Myocyte (in vitro differentiated cells): Measurements from ENCODE around the gene SHH. TPM values are rescaled to one million over a fixed set of nuclear protein-coding genes. Genes with fewer than 3 reads are reported as not detected.

Source experiments
- DNase-seq: peaks from one replicate; pipeline ENCODE4 v3.0.0-alpha.2; 2012; ENCODE audit warnings: low read depth
- total RNA-seq: library from RNA; depleted of rRNA; stranded (reverse); fragments of >200 nt; gene quantifications from 2 replicates; pipeline ENCODE4 v1.2.3, GENCODE V29; 2014

The SHH gene
- total RNA-seq, 1 donor from 2014 or later = 0.08 TPM

DNA sequence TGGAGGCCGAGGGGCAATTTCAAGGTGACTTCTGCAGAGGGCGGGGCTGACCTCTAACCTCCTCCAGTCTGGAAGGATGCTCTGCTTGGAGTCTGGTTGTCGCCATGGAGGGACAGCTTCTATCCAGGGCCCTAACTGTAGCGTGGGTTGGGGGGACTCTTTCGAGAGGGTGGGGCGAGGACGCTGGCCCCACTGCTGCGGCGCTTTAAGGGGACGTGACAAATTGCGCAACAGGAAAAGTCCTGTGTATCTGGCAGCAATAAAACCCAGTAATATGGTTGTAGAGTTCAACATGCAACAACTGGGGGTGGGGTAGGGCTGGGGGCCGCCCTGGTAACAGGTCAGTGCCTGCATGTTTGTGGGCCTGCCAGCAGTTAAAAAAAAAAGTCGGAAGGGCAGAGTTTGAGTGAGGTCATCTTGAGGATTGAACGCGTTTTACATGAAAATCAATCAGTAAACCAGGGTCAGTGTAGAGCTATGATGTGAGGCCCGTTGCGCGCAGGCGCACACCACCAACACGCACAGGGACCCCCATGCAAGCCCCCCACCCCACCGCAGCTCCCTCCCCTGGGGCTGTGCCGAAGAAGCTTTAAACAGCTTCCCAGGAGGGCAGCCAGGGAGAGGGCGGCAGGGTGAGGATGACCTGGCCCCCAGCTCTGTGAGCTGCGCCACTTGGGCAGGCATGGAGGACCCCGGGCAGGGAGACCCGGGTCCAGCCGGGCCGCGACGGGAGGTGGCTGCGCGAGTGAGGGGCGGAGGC, 4.3 kb downstream of the SHH start:
- DNase-seq = no peak

DNA sequence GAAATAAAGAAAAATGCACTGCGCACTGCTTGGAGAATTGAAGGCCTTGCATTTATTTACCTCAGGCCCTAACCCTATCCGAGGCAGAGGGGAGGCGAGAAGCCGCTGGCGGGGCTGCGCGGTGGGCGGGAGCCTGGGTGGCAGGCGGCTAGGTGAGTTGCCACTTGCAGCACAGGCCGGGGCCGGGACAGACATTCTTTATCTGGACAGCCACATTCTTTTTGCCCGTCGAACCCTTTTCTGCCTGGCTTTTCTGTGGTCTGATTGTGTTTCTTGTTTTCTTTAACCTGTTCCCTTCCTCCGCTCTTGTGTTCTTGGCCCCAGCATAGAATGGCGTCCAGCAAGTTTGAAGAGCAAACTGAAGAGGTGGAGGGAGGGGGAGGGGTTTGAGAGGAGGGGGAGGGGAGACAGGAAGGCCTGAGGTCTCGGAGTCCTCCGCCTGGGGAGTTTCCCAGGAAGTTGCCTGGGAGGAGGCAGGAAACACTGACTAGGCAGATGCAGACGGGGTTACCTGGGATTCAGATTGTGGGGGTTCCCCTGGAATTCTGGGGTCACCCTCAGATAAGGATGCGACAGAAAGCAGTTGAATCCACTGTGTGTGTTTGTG, 5.1 kb downstream of the SHH start:
- no peak for DNase-seq

DNA sequence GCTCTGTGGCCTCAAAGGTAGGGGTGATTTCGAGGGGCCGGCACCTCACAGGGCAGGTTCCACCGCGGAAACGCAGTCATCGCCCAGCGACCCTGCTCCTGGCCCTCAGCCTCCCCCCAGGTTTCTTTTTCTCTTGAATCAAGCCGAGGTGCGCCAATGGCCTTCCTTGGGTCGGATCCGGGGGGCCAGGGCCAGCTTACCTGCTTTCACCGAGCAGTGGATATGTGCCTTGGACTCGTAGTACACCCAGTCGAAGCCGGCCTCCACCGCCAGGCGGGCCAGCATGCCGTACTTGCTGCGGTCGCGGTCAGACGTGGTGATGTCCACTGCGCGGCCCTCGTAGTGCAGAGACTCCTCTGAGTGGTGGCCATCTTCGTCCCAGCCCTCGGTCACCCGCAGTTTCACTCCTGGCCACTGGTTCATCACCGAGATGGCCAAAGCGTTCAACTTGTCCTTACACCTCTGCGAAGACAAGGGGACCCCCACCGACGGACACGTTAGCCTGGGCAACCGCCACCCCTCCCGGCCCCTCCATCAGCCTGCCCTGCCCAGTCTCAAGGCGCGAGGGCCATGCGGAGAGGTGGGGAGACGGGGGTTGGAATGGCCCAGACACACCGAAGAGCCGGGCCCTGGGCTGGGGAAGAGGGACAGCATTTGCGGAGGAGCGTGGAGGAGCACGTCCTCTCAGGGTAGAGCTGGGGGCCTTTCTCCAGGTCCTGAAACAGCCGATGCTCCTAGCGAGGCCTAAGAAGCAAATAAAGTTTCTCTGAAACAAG, 6.0 kb downstream of the SHH start:
- no peak for DNase-seq

DNA sequence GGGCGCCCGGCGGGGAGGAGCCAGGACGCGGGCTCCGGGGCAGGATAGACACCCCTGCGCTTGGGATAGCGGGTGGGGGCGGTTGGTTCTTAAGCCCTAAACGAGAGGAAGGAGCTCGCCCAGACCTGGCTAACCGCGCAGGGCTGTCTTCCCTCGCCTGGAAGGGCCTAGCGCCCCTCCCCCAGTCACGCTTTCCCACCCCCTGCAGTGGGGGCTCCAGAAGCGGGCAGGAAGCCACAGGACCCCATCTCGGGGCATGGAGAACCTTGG, 6.5 kb downstream of the SHH start:
- DNase-seq = no peak

DNA sequence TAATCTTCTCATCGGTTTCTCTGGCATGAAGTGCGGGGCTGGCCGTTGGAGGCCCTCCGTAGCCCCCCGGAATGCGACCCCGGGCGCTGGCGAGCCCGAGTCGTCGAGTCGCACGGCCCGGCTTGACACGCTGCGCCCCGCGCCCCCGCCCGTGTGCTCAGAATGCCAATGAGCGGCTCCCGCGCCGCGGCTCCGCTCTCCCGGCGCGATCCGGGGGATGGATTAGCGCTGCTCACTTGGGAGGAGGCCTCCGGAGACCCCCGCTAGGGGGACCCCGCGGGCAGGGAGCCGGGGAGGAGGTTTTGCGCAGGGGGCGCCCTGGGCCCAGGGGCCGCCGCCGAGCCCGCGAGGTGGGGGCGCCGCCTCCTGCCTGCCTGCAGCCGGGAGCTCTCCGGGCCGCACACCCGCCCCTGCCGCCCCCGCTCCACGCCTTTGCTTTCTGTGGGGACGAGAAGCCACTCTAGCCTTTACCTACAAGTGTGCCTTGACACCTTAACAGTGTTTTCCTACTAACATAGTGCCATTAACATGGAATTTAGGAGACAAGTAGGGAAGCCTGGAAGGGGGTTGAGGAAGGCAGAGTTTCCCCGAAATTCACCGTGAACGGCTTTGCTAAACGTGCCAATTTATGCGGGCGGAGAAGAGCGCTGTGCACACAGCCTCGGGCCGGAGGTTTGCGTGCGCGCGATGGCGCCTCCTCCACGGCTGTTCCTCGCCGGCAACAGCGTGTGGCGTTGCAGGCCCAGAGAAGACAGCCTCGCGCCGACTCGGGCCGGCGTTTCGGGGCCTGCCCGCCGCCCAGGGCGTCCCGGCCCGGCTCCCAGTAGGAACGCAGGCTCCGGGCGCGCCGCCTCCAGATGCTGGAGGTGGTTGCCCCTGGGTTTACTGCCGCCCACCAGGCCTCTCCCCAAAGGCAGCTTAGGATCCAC, 7.1 kb downstream of the SHH start:
- DNase-seq = peak; percentile 74

DNA sequence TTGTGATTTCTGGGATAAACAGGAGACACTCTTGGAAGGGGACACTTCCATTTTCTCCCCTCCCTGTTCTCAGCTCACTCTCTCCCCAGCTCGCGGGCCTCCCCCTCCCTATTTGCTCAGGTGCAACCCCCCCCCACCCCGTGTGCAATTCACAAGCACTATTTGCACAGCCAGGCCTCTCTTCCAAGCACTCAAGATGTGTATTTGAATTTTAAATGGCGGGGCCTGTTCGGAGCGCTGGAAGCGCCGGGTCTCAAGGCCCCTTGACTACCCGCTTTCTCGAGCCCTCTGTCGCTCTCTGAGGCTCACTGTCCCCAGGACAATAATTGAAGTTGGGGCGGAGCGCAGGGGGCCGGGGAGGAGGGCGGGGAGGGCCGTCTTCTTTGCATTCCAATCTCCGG, 7.8 kb downstream of the SHH start:
- no peak for DNase-seq

DNA sequence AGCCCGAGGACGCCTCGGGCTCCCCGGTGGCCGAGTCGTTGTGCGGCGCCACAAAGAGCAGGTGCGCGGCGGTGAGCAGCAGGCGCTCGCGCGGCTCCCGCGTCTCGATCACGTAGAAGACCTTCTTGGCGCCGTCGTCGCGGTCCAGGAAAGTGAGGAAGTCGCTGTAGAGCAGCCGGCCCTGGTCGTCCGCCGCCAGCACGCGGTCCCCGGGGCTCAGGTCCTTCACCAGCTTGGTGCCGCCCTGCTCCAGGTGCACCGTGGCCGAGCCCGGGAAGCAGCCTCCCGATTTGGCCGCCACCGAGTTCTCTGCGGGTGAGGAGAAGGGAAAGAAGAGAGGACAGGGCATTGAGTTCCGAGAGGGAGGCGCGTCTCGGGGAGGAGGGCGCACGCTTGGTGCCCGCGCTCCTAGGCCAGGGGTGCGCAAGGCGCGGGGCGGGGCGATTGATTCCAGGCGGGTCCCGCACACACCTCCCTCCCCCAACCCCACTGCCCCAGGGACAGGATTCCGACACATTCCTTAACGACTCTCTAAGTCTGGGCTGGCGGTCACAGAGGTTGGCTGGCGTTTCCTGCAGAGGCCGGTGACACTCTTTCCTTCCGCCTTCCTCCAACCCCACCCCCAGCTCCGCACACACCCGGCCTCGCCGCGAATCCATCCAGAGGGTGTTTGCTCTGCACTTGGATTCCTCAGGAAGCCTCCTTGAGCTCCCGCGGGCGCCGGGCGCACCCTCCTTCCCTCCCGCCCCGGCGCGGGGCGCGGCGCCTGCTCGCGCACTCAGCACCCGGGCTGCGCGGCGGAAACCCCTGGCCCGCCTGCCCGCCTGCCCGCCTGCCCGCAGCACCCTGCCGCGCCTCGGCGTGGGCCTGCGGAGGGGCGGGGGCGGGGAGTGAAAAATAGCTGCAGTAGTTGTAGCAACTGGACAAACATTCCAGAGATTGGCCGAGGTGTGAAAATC, 8.6 kb downstream of the SHH start:
- DNase-seq = peak; percentile 42

DNA sequence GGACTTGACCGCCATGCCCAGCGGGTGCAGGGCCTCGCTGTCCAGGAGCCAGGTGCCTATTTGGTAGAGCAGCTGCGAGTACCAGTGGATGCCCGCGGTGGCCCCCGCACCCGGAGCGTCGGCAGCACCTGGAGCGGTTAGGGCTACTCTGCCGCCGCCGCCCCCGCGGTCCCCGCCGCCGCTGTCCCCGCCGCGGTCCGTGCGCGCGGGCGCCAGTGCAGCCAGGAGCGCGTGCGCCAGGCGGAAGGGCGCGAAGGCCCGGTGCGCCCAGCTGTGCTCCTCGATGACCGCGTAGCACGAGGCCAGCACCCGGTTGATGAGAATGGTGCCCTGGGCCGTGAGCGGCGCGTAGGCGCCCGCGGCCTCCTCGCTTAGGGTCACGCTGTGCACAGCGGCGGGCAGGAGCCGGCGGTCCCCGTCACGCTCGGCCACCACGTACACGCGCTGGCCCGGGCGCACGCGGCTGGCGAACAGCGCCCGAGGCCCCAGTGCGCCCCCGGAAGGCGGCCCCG, 9.3 kb downstream of the SHH start:
- DNase-seq = no peak

DNA sequence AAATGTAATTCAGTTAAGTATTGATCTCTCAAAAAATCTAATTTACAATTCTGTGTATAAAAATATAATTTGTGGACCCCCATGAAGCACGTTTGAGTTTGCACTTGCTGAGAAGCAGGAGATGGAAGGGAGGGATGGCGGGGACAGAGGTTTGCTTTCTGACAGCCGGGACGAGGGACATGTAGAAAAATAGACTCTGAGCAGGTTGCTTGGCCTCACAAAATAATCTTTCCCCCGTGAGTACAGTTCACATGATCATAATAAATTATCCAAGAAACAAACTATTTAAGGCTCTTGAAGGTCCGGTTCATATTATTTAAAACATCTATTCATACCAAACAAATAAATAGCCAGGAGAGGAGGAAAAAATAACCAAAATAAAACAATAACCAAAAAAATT, 10.0 kb downstream of the SHH start:
- no peak for DNase-seq

DNA sequence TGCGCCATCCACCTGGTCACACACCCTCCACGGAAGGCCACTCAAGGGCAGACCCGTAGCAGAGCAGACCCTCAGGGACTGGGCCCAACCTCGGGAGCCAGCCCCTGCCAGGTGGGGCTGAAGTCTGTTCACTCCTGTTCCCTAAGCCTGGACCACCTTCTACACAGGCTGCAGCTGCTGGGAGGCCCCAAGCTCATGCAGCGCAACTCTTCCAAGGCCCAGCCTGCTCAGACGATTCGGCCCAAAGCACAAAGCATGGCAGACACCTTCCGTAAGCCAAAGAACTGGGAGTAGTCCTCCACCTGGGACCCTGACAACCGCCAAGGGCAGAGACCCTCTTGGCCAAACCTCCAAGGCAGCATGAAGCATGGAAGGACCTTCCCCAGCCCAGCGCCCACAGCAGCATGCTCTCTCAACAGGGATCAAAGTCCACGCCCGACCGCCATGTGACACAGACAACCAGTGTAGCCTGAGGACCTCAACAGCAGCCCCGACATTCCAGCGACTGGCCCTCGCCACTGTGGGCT, 11.5 kb downstream of the SHH start:
- no peak for DNase-seq

DNA sequence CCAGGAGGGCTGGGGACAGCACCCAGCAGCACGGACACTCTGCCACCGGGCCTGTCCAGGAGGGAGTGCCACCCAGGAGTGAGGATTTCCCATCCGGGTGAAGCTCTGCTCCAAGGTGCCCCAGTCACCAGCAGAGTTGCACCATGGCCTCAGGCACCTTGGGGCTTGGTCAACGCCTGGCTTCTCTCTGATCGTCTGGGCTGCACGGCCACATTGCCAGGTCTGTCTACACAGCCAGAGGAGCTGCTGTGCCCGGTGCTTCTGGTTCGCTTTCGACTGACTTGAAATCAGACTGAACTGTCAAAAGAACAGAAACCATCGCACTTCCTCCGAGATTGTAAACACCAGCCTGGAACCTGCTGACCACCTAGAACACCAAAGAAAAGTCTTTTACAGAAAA, 12.0 kb downstream of the SHH start:
- DNase-seq = no peak

DNA sequence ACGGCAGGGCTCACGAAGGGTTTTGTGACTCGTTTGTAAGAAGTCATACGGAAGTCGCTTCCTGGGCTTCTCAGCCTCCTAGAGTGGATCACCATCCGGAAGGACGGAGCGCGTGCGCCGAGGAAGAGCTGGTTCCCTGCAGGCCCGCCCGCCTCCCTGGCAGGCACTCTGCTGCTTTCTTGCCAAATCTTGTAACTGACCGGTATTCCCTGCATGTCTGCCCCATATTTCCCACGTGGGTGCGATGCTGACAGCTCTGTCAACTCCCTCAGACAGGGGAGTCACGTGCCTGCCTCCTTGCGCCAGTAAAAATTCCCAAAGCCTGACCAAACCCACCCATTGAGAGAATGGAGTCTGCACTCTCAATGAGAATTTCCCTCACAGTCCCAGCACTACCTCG, 12.7 kb downstream of the SHH start:
- no peak for DNase-seq

DNA sequence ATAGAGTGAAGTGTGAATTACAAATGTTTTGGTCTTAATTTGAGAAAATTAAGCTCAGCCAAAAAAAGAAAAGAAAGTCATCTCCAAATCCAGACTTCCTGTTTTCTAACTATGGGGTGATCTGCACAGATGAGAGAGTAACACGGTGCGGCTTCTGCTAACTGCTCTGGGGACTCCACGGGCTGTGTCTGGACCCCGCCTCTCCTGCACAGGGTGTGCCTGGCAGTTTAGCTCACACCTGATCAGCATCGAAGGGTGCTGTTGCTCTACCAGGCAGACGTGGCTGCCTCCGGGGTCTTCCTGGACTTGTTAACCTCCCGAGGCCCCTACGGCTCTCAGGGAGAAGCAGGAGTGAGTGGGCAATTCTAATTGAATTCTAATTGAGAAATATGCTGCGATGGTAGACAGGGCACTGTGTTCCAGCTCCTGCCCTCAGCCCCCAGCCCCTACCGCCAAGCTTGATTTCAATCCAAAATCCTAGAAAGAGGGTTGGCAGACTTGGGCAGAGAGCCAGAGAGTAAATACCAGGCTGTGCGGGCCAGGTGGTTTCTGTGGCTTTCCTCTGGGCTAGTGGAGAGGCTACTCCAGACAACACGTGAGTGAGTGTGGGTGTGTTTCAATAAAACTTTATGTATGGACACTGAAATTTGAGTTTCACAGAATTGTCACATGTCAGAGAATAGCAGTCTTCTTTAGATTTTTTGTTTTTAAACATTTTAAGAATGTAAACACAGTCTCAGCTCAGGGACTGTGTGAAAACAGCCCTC, 13.4 kb downstream of the SHH start:
- DNase-seq = no peak

DNA sequence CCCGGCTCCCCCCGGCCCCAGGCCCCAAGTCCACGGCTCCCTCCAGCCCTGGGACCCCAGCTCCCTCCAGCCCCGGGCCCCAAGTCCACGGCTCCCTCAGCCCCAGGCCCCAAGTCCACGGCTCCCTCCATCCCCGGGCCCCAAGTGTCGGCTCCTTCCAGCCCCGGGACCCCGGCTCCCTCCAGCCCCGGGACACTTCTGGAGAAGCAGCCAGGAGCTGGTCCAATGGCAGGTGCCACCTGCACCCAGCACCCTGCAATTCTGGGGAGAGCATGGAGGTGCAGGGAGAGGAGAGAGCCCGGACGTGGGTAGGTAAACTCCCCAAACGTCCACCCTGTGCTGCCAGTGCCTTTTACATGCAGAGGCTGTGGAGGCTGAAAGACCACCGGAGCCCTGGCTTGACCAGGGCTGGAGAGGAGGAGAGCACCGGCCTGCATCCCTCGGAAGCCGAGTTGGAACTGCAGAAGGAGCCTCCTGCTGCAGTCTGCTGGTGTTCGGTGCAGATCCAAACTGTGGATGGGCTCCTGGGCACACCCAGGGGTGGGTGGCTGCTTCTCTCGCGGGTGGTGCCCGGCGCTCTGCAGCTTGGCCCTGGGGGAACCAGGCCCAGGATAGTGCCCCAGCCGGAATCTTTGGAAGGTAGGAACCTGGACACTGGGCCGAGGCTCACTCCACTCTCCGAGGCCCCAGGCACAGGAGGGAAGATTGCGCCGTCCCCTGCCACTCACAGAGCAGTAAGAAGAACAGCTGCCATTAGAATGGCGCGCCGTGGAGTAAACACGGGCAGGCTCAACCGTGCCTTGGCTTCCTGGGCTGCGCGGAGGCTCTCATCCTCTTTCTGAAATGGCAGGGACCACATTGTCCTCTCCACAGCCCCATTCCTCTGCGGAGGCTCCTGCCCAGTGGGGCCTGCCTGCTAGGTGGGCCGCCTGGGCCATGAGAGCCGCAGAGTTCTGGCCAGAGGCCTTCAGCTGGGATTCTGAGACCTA, 14.7 kb downstream of the SHH start:
- DNase-seq = no peak

DNA sequence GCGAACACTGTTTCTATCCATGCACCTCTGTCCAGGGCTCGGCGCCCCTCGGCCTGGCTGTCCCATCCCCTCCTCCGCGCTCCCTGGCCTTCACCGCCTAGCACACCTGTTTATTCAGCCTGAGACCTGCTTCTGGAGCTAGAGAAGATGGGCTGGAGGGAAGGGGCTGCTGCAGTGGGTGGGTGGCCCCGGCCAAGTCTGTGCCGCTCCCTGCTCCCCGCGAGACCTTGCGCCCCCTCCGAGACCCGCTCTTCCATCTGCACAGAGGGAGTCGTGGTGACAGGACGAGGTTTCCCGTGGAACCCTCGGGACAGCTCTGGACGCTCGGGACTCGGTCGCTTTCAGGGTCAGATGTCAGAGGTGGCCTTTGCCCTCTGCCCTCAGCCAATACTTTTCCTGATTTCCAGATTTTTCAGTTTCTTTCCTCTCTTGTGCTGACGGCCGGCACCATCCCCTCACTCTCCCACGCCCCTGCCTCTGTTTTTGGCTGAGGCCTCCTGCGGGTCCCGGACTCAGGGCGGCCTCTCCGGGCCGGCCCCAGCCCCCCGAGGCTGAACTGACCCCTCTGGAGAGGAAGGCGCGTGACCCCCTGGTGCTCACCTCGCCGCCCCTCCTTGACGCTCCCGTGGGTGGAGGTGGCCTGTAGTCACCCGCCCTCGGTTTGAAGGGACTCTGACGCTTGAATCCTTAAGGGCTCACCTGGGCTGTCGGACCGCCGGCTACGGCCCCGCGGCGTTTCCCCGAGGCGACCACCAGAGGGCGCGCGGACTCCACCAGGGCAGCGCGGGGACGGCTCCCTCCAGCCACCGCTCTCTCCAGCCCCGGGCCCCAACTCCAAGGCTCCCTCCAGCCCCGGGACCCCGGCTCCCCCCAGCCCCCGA, 15.6 kb downstream of the SHH start:
- peak; percentile 39 for DNase-seq

DNA sequence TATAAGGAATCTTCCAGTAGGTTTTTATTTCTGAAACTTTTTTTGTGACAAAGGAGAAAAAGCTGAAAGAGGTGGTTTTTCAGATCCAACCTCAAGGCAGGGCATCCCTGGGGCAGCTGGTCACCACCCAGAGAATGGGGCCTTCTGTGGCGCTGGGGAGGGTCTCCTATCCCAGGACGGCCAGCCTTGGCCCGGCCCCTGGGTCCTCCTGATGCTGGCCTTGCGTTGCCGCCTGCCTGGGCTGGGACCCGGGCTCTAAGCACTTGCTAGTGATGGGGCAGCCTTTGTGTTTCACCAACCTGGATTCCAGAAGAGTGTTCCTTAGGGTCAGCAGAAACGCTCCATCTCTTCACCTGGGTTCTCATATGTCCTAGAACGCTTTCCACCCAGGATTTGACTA, 16.3 kb downstream of the SHH start:
- DNase-seq = no peak

DNA sequence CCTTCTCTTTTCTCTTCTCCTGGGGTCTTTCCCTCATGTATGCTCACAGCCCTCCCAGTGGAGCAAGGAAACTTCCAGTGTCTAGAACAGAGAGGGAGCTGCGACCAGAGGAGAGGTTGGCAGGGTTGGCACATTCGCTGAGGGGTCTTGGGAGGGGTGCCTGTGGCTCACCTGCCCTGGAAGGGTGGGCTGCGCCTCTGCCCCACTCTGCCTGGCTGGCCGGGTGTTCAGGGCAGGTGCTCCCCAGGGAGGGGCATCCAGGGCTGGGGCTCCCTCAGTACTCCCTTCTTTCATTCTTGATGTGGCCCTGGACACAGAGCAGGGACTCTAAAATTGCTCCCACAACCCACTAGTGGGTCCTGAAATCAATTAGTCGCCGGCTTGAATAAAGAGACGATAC, 16.9 kb downstream of the SHH start:
- DNase-seq = no peak
